Adrenal gland (tissue), 5 donors: Measurements from ENCODE around the gene CDH4.

Experiments
- POLR2A ChIP-seq, 2 donors: fragments of 450-650 bp; IDR thresholded peaks; one replicate each; pipeline ENCODE4 v1.6.1; 2017; ENCODE audit warnings: antibody characterized with exemption in 2 of 2, mild to moderate bottlenecking in 2 of 2, moderate library complexity in 1 of 2
- TF ChIP-seq, protein P1 (sequence below), 6 experiments: fragments of 450-650 bp in 4 of 6; fragments of 200-600 bp in 2 of 6; sonication (generic) in 1 of 6; IDR thresholded peaks; 1 replicate in 5 of 6; 2 replicates in 1 of 6; pipeline versions ENCODE4 v1.5.1 to v1.8.0; 2016 to 2021; ENCODE audit warnings: antibody characterized with exemption in 6 of 6, mild to moderate bottlenecking in 2 of 6, moderate library complexity in 1 of 6
- donor health status: DM: no; HTN: no; CAD: no.

DNA sequence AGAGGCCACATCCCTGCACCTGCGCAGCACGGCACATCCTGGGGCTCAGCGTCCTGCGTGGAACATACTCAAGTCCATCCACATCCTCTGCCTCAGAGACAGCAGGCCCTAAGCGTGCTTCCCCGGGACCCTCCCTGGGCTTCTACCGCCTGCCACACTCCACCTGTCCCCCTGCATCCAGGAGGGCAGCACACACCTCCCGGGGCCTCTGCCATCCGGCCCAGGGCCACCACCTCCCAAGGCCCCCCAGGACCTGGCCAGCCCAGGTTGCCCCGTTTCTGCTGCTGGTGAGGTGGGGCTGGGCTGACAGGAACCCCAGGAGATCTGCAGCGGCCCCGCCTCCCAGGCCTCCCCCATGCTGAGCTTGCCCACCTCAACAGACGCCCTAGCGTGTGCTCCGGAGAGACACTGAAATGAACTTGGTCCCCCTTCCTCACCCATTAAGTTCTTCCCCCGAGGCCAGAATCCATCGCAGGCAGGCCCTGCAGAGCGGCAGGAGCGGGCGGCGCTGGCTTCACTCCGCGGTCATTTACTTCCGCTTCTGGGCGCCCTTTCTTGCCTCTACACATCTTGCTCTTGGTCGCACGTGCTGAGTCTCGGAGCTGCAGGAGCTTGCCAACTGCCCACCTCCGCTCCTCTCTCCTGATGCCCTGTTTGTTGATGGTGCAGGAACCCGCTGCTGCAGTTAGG is 578.3 kb downstream of the CDH4 start:
- TF ChIP-seq, protein P1, sequence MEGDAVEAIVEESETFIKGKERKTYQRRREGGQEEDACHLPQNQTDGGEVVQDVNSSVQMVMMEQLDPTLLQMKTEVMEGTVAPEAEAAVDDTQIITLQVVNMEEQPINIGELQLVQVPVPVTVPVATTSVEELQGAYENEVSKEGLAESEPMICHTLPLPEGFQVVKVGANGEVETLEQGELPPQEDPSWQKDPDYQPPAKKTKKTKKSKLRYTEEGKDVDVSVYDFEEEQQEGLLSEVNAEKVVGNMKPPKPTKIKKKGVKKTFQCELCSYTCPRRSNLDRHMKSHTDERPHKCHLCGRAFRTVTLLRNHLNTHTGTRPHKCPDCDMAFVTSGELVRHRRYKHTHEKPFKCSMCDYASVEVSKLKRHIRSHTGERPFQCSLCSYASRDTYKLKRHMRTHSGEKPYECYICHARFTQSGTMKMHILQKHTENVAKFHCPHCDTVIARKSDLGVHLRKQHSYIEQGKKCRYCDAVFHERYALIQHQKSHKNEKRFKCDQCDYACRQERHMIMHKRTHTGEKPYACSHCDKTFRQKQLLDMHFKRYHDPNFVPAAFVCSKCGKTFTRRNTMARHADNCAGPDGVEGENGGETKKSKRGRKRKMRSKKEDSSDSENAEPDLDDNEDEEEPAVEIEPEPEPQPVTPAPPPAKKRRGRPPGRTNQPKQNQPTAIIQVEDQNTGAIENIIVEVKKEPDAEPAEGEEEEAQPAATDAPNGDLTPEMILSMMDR (IDR thresholded peaks at IDR 0.05) = no peak
- TF ChIP-seq POLR2A (IDR thresholded peaks at IDR 0.05) = no peak
